ENCODE data around the gene CELSR1.
"Not testable (repeated sequence)": the region's sequence is repeated elsewhere in the genome, so short reads cannot be mapped to it uniquely, and the experiment has no call there.

The CELSR1 gene

DNA sequence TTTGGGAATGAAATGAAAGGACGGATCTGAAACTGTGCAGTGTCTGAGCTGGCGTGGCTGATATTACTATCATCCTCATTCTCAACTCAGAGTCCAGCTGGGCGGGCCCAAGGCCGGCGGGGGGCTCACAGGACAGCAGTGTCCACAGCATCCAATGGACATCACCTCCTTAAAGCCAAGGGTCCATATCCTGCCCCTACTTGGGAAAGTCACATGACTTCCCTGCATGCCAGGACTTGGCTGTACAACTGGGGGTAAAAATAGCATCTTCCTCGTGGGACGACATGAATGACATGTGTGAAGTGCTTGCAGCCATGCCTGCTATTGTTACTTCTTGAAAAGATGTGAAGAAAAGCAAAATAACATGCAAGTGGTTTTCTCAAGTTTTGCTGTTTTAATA, 119.7 kb downstream of the CELSR1 start:
- DNase-seq (ENCODE audit: low read depth): no peak

- no peak for DNase-seq (ENCODE audit: low read depth)
Observed at GRCh38 chr22:46416891-46417580, 120.4 kb downstream of the CELSR1 start.

DNA sequence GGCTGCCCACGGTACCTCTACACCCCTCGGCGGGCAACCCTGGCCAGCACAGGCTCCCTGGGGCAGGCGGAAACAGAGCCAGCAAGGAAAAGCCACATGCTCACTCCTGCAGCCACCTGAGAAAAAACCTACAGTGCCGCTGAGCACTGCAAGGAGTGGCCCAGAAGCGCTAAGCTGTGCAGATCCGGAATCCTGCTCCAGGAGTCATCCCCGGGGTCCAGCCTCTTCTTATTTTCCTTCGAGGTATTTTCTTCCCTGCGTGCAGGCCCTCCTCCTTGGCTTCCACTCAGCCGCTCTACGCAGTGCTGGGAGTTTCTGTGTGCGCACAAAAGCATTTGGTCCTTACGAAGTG, 120.9 kb downstream of the CELSR1 start:
- no peak for DNase-seq (ENCODE audit: low read depth)

GRCh38 chr22:46415776-46416519, 121.5 kb downstream of the CELSR1 start:
- DNase-seq (ENCODE audit: low read depth): no peak

GRCh38 chr22:46414704-46415103, 122.7 kb downstream of the CELSR1 start:
- no peak for DNase-seq (ENCODE audit: low read depth)

- no peak for DNase-seq (ENCODE audit: low read depth)
Observed at GRCh38 chr22:46413725-46414379, 123.6 kb downstream of the CELSR1 start.

DNA sequence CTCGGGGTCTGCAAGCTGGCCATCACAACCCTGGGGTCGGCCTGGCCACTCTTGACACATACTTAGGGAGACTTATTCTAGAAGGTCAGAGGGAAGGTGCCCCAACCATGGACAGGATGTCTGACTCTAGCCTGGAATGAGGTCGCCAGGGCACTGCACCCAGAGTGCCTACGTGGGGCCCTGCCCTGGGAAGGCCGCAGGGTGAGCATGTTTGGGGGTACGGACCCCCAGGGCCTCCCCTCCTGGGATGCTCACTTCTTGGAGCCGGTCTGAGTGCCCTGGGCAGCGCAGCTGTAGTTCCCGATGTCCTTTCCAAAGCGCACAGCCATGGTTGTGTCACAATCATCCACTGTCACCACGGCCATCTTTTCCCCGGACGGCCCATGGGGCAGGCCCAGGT, 126.1 kb downstream of the CELSR1 start:
- no peak for DNase-seq (ENCODE audit: low read depth)

- no peak for DNase-seq (ENCODE audit: low read depth)
Observed at GRCh38 chr22:46410291-46410808, 127.1 kb downstream of the CELSR1 start.

GRCh38 chr22:46409631-46410210, 127.7 kb downstream of the CELSR1 start:
- DNase-seq (ENCODE audit: low read depth): no peak

- no peak for DNase-seq (ENCODE audit: low read depth)
Observed at GRCh38 chr22:46408568-46409506, 128.6 kb downstream of the CELSR1 start.

- no peak for DNase-seq (ENCODE audit: low read depth)
Observed at GRCh38 chr22:46407748-46408147, 129.7 kb downstream of the CELSR1 start.

GRCh38 chr22:46406791-46407190, 130.6 kb downstream of the CELSR1 start:
- DNase-seq (ENCODE audit: low read depth): no peak

DNA sequence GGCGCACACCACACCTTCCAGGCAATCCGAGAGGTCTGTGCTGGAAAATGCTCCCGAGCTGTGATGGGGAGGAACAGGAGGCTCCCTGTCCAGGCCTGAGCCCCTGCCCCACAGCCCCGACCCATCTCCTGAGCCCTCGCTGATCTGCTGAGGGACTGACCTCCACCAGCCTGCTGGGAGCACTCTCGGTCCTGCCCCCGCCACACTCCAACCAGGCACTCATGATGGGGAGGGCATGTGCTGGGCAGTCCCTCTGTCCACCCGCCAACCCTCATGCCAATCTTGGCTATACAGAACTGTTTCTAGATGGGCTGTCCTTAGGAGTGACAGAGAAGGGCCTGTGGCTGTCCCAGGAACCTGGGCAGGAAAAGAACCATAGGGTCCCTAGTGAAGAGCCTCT, 131.1 kb downstream of the CELSR1 start:
- no peak for DNase-seq (ENCODE audit: low read depth)

GRCh38 chr22:46405901-46406300, 131.5 kb downstream of the CELSR1 start:
- DNase-seq (ENCODE audit: low read depth): no peak

DNA sequence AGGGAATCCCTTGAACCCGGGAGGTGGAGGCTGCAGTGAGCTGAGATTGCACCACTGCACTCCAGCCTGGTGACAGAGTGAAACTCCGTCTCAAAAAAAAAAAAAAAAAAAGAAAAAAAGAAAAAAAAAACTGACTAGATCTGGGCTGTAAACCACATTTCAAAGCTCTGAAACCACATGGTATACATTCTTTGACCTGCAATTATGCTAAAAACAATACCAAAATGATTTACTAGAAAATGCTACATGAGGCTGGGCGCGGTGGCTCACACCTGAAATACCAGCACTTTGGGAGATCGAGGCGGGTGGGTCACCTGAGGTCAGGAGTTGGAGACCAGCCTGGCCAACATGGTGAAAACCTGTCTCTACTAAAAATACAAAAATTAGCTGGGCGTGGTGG, 133.5 kb downstream of the CELSR1 start:
- not testable (repeated sequence) for DNase-seq (ENCODE audit: low read depth)

GRCh38 chr22:46402505-46402904, 134.9 kb downstream of the CELSR1 start:
- no peak for DNase-seq (ENCODE audit: low read depth)

GRCh38 chr22:46401370-46401769, 136.1 kb downstream of the CELSR1 start:
- no peak for DNase-seq (ENCODE audit: low read depth)

DNA sequence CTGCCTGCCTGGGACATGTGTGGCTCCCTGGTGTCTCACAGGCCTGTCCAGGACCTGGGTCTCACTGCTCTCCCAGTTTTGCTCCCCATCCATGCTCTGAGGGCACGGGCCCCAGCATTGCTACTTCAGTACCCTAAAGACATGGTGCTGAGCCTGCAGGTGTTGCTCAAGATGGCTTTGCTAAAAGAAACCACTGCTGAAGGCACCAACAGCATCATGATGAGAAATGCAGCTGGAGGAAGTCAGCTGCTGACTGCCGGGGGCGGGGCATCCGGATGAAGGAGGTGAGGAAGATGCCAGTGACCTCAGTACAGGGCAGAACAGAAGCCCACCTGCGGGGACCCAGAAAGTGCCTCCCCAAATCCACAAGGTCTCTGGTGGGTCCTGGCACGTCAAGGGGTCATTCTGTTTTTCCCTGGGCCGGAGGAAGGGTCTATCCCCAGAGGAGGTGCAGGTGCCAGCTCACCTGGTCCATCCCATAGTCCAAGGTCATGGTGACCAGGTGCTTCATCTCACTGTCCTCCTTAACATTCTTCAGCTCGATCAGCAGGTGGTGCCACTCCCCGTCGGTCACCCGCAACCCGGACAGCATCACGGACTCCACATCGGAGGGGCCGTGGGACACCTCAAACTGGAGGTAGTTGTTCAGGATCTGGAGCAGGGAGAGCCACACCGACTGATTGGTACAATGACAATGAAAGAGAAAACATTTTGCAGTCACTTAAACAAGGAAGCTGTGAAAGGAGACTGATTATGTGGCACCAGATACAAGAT, 138.0 kb downstream of the CELSR1 start:
- DNase-seq (ENCODE audit: low read depth): no peak

GRCh38 chr22:46397951-46398350, 139.5 kb downstream of the CELSR1 start:
- DNase-seq (ENCODE audit: low read depth): no peak

DNA sequence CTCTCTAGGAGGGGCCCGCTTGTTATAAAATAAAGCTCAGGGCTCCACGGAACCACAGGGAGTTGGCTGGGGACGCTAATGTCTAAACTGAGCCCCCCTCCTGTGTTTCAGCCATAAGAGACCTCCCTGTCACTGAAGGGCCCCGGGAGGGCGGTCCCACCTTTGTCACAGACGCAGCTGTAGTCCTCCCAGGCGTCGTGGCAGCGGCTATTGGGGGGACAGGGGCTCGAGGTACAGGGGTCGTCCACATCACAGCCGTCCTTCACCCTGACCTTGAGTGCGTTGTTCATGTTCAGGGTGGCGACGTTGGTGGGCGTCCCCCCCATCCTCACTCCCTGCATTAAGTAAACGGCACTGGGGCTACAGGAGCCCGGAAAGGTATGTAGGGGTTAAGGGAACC, 139.9 kb downstream of the CELSR1 start:
- DNase-seq (ENCODE audit: low read depth): no peak

DNA sequence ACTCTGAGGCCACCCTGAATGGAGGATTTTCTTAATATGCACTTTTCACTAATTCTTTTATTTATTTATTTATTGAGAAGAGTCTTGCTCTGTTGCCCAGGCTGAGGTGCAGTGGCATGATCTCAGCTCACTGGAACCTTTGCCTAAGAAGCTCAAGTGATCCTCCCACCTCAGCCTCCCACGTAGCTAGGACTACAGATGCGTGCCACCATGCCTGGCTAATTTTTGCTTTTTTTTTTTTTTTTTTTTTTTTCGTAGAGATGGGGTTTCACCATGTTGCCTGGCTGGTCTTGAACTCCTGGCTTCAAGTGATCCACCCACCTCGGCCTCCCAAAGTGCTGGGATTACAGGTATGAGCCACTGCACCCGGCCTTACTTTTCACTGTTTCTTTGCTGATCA, 140.4 kb downstream of the CELSR1 start:
- DNase-seq (ENCODE audit: low read depth): not testable (repeated sequence)
